Astrocyte (in vitro differentiated cells and primary cell): ENCODE measurements around the gene ELSPBP1.

ENCODE experiments used
- CTCF ChIP-seq: IDR thresholded peaks from 2 replicates; pipeline ENCODE4 v1.5.1; 2011; ENCODE audit warnings: low read depth, mild to moderate bottlenecking, inconsistent platforms, low read length, moderate library complexity; ENCODE audit not compliant: insufficient read depth
- EZH2 ChIP-seq: IDR thresholded peaks from 2 replicates; pipeline ENCODE4 v1.6.1; 2012; ENCODE audit warnings: mild to moderate bottlenecking, low read length, inconsistent platforms; ENCODE audit not compliant: insufficient read depth

- TF ChIP-seq CTCF (no peak), EZH2 (no peak)
These were observed 1.8 kb downstream of the ELSPBP1 start for GRCh38 chr19:47996230-47996727.
